GM18517 (cell line): ENCODE measurements around the gene SRPK3.
A peak's percentile ranks its signal among the peaks of the same experiment; 100 is the strongest.

Experiments used
- ATAC-seq: cut with Tn5 transposase; IDR thresholded peaks from one replicate; pipeline ENCODE4 v1.9.1; 2021; ENCODE audit warnings: mild to moderate bottlenecking, moderate library complexity; ENCODE audit not compliant: unreplicated experiment

Gene SRPK3

DNA sequence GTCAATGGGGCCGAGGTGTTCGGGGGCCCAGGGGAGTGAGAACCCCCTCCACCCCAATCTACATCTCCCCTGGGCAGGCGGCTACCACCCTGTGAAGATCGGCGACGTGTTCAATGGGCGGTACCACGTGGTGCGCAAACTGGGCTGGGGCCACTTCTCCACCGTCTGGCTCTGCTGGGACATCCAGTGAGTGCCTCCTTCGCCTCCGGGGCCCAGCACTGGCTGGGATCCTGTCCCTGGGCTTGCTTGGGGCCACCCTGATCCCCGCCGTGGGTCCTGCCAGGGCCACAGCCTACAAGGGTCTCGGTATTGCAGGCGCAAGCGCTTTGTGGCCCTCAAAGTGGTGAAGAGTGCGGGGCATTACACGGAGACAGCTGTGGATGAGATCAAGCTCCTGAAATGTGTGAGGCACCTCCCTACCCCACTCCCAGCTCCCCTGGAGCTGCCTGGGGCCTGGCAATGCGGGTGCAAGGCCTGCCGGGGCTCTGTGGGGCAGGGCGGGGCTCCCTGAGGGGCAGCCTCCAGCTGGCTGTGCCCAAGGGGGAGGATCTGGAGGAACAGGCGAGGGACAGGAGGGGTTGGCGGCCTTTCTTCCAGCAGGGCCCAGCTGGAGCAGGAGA is 697 bp downstream of the SRPK3 start:
- no peak for ATAC-seq

- ATAC-seq = no peak
Measured at GRCh38 chrX:153782313-153782712, 1.5 kb downstream of the SRPK3 start.

DNA sequence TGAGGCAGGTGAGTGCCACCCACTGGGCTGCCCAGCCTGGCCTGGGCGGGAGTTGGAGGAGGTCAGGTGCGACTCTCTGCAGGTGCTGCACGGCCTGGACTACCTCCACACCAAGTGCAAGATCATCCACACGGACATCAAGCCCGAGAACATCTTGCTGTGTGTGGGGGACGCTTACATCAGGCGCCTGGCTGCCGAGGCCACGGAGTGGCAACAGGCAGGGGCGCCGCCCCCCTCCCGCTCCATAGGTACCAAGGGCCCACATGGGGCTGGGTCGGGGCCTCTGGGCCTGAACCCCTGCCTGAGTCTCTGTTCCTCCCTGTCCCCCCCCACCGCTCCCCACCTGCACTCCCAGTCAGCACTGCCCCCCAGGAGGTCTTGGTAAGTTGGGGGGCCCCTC is 2.0 kb downstream of the SRPK3 start:
- ATAC-seq = no peak

- no peak for ATAC-seq
Measured at GRCh38 chrX:153783378-153784013, 2.7 kb downstream of the SRPK3 start.

DNA sequence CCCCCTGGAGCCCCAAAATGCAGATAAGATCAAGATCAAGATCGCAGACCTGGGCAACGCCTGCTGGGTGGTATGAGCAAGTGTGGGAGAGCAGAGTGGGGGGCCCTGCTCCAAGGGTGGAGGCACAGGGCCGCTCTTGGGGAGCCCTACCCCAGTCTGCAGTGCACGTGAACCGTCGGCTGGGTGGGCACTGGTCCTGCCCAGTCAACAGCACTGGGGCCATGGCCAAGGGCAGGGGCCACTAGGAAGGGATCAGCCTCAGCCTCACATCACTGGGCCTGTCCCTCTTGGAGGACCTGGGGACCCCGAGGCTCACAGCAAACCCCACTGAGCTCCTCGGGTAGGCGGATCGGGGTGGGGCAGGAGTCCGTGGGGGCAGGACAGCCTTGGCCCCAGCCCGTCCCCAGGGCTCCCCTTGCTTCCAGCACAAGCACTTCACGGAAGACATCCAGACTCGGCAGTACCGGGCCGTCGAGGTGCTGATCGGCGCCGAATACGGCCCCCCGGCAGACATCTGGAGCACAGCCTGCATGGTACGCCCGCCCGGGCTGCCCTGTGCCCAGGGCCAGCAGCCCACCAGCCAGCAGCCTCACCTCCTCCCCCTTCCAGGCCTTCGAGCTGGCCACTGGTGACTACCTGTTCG is 3.6 kb downstream of the SRPK3 start:
- no peak for ATAC-seq

GRCh38 chrX:153786669-153787068 is 5.8 kb downstream of the SRPK3 start:
- no peak for ATAC-seq

DNA sequence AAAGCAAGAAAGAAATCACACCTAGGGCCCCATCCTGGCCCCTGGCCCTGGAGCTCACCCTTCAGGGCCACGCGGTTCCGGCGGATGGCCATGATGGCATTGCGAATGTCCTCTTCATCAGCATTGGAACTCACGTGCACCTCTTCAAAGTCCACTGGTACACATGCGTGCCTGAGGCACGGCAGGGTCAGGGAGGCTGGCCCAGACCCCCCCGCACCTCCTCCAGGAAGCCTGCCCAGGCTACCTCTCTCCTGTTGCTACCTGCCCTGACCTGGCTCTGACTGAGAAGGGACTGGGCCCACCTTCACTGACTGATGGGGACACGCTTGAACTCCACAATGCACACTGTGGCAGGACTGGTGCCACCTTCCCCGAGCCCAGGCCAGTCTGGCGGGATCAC is 8.8 kb downstream of the SRPK3 start:
- no peak for ATAC-seq

GRCh38 chrX:153791104-153791852 is 10.4 kb downstream of the SRPK3 start:
- no peak for ATAC-seq

- no peak for ATAC-seq
Measured at GRCh38 chrX:153792368-153792767, 11.5 kb downstream of the SRPK3 start.

DNA sequence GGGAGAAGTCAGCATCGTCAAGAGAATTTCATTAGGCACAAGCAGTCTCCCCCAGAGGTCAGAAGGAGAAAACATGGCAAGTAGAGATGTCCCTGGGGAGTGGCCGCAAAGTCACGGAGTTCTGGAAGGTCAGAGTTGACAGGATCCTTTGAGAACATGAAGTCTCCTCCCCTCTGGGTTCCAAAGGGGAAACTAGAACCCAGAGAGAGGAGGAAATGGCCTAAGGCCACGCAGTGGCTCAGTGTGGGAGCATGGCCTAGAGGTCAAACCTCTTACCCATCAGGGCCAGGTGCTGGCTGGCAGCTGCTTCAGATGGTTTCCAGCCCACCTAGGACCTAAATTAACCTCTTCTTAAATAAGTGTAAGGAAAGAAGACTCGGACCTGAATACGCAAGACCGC is 12.4 kb downstream of the SRPK3 start:
- no peak for ATAC-seq

DNA sequence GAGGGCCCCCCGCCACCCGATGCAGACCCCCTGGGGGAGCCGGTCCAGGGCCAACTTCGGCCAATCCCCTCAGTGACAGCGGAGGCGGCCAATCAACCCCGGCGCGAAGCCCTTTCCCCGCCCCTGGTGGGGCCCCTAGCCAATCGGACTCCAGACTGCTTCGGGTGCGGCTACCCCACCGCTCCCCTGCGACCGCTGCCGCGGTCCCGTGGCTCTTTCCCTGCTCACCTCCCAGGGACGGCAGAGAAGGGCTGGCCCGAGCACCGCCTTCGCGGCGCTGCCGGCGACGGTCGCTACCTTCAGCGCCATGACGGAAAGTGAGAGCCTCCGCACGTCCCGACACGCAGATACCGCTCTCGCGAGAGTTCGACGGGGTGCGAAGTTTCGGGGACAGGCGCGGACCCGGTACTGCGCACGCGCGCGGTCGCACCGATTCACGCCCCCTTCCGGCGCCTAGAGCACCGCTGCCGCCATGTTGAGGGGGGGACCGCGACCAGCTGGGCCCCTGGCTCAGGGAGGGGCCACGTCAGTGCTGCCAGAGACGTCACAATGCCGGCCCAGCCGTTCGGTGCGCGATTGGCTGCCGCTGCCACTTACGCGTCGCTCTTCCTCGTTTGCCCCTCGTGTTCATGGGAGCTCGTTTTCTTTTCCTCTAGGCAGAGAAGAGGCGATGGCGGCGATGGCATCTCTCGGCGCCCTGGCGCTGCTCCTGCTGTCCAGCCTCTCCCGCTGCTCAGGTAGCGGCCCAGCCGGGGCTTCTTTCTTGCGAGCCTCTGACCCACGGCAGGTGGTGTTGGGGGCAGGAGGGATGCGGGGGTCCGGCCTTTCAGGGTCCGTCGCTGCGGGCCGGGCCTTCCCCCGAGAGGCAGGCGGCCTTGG is 13.4 kb downstream of the SRPK3 start, which contains the start of the genes IDH3G and SSR4:
TSS of gene IDH3G (minus strand) at position 358 of the 879 bp plus-strand sequence. CDS start at position 309, 49 bp downstream.
TSS of gene SSR4 (plus strand) at position 651 of the 879 bp plus-strand sequence. CDS start at position 671, 20 bp downstream.
- ATAC-seq = peak; percentile 83

DNA sequence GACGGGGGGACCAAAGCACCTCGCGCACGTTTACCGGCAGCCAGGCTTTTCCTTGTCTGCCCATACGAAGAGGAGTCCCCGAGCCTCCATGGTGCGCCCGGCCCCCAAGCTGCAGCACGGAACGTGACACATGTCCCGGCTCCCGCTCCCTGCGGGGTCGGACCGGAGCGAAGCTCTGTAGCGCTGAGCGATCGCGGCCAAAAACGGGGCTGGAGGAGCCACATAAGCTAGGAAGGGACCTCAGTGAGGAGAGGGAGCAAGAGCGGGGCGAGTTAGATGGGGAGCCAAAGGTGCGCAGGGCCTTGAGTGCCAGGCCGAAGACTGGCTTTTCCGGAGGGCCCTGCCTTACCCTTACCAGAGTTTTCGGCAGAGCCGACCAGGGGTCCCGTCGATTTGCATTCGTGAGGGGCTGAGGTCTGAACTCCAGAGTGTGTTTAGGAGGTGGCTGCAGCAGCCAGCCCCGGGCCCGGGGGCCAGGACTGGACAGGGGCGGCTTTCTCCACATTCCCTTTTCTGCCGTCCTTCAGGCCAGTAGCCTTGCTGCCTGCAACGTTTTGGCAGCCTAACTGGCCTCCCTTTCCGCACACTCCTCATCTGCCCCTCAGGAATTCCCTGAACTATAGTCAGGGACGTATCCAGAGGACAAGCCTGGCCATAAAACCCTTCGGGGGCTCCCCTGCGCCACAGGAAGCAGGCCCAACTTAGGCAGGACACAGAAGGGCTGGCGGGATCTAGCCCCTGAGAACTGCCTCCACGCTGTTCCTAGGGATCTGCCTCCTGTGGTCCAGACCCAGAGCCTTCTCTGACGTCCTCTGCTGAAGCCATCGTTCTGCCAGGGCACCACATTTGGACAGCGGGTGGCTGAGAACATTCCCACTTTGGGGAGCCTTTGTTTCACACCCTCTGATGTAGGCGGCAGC is 14.3 kb downstream of the SRPK3 start:
- no peak for ATAC-seq

GRCh38 chrX:153797415-153798015 is 16.7 kb downstream of the SRPK3 start:
- no peak for ATAC-seq

- no peak for ATAC-seq
Measured at GRCh38 chrX:153799326-153799725, 18.5 kb downstream of the SRPK3 start.

GRCh38 chrX:153800177-153800722 is 19.4 kb downstream of the SRPK3 start:
- no peak for ATAC-seq

- no peak for ATAC-seq
Measured at GRCh38 chrX:153800746-153801145, 19.9 kb downstream of the SRPK3 start.

DNA sequence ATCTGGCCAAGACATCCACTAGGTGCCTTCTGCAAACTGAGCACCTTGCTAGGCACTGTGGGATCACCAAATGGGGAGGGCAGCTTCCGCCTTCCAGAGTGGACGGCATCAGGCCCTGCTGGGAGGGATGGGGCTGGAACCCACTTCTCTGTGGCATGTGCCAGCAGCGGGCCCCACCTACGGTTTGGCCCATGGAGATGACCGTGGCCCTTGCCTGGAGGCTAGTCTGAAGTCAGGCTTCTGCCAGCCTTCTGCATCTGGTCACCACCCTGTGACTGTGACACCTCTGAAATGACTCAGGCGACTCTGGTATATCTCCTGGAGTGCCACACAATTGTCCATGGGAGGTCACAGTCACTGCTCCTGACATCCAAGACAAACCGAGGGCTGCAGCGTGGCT is 20.8 kb downstream of the SRPK3 start:
- no peak for ATAC-seq

DNA sequence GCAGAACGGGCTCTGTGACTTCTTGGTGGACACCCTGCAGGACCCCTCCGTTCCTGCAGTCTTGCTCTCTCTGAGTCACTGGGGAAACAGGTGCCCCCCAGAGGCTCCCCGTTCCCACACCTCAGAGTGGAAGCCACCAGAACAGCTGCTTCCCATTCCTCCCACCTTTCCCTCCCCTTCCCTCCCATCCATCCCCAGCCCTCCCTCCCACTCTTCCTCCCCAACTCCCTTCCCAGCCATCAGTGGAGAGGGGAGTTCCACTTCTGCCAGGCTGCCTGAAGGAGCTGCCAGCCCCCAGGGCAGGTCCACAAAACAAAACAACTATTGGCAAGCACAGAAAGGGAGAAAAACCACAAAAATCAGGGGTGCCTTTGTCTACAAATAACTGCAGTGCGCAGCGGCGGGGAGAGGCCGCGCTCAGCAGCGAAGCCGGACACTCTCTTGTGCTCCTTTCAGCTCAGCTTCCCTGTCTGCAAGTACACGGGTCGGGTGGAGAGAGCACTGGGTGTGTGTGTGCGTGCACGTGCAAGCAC is 21.7 kb downstream of the SRPK3 start:
- ATAC-seq = no peak
